GM21367 (cell line): ENCODE measurements around the gene DHX30.
"Not testable (repeated sequence)": the region's sequence is repeated elsewhere in the genome, so short reads cannot be mapped to it uniquely, and the experiment has no call there.

ENCODE experiments used
- ATAC-seq: cut with Tn5 transposase; IDR thresholded peaks from one replicate; pipeline ENCODE4 v1.9.1; 2021; ENCODE audit not compliant: unreplicated experiment

DHX30 gene, protein sequence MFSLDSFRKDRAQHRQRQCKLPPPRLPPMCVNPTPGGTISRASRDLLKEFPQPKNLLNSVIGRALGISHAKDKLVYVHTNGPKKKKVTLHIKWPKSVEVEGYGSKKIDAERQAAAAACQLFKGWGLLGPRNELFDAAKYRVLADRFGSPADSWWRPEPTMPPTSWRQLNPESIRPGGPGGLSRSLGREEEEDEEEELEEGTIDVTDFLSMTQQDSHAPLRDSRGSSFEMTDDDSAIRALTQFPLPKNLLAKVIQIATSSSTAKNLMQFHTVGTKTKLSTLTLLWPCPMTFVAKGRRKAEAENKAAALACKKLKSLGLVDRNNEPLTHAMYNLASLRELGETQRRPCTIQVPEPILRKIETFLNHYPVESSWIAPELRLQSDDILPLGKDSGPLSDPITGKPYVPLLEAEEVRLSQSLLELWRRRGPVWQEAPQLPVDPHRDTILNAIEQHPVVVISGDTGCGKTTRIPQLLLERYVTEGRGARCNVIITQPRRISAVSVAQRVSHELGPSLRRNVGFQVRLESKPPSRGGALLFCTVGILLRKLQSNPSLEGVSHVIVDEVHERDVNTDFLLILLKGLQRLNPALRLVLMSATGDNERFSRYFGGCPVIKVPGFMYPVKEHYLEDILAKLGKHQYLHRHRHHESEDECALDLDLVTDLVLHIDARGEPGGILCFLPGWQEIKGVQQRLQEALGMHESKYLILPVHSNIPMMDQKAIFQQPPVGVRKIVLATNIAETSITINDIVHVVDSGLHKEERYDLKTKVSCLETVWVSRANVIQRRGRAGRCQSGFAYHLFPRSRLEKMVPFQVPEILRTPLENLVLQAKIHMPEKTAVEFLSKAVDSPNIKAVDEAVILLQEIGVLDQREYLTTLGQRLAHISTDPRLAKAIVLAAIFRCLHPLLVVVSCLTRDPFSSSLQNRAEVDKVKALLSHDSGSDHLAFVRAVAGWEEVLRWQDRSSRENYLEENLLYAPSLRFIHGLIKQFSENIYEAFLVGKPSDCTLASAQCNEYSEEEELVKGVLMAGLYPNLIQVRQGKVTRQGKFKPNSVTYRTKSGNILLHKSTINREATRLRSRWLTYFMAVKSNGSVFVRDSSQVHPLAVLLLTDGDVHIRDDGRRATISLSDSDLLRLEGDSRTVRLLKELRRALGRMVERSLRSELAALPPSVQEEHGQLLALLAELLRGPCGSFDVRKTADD

DNA sequence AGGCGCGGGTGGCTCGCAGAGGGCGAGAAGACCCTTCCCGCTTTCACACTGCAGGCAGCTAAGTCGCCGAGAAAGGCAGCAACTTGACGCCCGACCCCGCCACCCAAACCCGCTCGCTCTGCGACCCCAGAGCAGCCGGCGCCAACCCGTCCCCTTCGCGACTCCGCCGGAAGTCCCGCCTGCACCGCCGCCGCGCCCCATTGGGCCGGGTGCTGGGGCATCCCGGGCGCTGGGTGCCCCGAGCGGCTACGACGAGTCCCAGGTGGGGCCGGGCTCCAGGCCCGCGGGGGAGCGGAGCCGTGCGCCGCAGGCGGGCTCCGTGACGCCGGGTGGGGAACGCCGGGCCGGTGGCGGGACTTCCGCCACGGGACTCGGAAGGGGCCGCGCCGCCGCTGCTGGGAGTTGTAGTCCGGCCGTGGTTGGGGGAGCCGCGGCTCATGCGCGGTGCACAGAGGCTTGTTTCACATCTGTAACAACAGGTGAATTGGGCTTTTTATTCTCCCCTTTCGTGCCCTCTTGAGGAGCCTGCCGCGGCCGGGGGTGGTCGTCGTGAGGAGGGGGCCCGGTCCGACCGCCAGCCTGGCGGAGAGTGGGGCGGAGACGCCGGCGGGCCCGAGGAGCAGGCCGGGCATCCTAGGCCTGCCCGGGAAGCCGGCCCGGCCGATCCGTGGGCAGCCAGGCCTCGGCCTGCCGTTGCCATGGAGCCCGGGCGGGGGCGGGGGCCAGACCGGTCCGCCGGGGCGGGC is at the start of gene DHX30:
Gene DHX30 (plus strand): TSS at position 405 of the 746 bp plus-strand sequence. CDS start 7,546 bp downstream, outside the sequence.
- peak; percentile 75 for ATAC-seq

- ATAC-seq, result no peak
Observed at GRCh38 chr3:47758261-47759025, 44.5 kb upstream of the DHX30 start.

- not testable (repeated sequence) for ATAC-seq
Observed at GRCh38 chr3:47760207-47760606, 42.7 kb upstream of the DHX30 start.

DNA sequence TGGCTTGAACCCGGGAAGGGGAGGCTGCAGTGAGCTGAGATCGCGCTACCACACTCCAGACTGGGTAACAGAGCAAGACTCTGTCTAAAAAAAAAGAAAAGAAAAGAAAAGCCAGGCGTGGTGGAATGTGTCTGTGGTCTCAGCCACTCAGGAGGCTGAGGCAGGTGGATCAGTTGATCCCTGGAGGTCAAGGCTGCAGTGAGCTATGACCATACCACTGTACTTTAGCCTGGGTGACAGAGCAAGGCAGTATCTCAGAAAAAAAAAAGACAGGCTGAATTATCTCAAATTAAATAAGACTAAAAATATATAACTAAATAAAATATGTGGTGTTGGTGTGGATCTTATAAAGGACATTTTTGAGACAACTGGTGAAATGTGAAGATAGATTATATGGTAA is 41.9 kb upstream of the DHX30 start:
- no peak for ATAC-seq

DNA sequence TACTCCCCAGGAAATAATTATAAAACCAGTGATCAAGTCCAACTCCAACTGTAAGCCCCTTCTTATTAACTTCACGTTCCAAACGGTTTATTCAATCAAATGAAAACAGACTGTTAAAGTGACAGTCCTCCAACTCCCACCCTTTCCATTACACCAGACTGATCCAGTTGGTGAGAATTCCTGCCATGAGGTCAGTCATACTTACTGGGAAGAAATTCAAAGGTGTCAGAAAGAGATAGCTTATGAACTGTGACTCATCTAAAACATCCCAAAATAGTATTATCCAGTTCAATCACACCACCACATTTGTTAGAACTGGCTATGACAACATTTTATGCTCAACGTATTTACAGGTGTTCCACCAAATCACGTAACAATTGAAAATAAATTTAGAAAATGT is 40.7 kb upstream of the DHX30 start:
- ATAC-seq, result no peak

- no peak for ATAC-seq
Observed at GRCh38 chr3:47766186-47766585, 36.8 kb upstream of the DHX30 start.

DNA sequence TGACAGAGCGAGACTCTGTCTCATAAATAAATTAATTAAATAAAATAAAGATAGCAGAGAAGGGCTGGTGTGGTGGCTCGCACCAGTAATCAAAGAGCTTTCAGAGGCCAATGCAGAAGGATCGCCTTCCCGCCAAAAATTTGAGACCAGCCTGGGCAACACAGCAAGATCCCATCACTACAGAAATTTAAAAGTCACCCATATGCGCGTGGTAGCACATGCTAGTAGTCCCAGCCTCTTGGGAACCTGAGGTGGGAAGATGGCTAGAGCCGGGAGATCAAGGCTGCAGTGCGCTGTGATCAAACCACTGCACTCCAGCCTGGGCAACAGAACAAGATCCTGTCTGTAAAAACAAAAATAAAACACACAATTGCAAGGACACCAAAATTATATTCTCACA is 30.9 kb upstream of the DHX30 start:
- no peak for ATAC-seq

GRCh38 chr3:47772788-47773187 is 30.1 kb upstream of the DHX30 start:
- no peak for ATAC-seq

DNA sequence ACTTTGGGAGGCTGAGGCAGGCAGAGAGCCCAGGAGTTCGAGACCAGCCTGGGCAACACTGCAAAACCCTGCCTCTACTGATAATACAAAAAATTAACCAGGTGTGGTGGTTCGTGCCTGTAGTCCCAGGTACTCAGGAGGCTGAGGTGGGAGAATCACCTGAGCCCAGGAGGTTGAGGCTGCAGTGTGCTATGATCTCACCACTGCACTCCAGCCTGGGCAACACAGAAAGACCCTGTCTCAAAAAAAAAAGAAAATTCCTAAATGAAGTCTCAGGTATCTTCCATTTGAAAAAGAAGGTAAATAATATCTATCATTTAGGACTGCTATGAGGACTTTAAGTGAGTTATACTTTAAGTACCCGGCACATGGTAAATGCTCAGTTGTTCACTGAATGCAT is 24.2 kb upstream of the DHX30 start:
- no peak for ATAC-seq

DNA sequence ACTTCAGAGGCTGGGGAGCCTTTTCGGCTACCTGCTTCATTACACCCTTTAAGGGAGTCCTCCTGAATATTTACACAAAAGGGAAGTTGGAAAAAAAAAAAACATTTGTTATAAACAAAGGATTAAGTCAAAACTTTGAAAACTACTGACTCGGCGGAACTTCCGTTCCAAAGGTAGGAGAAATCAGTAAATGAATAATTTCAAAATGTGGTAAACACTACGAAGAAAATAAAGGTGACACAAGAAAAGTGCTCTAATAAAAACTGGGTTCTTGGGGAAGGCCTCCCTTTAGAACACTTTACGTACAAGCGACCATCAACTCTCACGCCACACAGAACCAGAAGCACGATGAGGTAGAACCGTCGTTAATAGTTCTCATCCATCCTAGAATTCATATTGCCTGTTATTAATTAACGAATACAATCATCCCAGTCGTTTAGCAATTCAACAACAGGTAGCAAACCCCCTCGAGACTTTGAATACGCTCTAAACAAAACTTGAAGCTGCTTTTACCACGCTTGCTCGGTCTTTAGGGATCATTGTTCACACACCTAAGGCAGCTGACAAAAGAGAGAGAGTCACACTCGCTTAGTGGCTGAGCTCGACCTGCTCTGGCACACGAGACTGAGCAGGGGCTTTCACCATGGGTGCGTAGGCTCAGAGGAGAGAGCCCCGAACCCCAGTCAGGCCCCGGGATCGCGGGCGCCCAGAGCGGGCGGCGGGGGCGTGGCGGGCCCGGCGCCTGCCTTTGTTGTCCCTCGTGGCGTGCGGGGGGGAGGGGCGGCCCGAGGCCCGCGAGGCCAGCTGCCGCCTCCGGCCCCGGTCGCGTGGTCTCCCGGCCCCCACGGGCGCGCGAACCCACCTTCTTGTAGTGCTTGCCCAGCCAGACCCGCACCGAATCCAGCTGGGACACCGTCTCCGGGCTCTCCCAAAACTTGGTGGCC is 21.9 kb upstream of the DHX30 start:
- peak; percentile 25 for ATAC-seq

DNA sequence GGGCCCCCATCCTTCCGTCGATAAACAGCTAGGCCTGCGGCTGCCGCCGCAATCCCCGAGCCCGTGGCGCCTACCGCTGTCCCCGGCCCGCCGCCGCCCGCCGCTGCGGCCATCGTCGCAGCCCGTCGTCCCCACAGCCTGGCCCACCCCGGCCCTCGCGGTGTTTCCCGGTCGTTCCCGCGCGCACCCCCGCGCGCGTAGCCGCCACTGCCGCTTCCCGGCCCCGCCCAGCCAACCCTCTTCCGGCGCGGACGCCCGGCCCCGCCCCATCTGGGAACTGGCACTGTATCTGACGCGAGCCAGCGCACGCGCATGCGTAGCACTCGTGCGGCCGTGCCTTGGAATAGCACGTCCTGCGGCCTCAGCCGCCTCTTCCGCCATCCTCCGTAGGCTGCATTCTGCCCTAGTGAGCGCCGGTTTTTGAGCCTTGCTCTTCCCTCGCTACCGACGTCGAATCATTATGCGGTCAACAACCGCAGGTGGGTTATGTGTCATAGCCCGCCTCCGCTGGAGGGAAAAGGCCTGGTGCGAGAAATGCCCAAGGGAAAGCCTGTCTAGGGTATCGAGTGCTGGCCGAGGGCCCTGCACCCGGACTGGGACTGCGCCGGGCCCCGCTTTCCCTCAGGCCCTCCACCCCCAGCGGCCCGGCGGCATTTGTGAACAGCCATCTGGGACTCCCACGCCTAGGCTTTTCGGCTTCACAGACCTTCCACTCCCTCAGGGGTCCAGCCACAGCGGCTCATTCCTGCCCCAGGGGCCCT is 21.1 kb upstream of the DHX30 start, which contains the start of gene SMARCC1:
Gene SMARCC1 (minus strand): TSS at position 209 of the 761 bp plus-strand sequence. CDS start 96 bp downstream, at position 113.
- peak; percentile 72 for ATAC-seq

DNA sequence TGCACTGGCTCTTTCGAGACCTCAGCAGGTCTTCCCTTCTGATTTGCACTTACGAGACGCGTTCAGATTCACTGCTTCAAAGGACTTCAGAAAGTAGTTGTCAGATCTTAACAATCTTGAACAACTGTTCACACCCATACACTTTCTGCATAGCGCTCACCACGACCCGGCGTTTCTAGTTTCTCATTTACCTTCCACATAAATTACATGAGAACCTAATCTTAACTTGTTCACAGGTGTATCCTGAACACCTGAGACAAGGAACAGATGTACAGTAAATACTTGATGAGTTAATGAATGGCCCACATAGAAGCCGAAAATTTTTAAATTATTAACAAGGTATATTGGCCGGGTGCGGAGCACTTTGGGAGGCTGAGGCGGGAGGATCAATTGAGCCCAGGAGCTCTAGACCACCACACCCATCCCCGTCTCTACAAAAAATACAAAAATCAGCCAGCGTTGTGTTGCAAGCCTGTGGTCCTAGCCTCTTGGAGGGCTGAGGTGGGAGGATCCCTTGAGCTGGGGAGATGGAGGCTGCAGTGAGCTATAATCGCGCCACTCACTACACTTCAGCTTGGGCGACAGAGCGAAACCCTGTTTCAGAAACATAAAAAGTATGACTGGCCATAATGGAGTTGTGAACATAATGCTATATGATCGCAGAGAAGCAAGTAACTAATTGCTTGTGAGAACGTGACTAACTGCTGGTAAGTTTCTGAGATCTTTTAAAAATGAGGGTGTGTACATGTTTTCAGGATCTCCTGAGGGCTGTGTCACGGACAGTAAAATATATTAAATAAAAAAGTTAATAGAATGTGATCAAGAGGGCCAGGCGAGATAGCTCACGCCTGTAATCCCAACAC is 20.3 kb upstream of the DHX30 start:
- ATAC-seq, result no peak

GRCh38 chr3:47783673-47784072 is 19.3 kb upstream of the DHX30 start:
- no peak for ATAC-seq

DNA sequence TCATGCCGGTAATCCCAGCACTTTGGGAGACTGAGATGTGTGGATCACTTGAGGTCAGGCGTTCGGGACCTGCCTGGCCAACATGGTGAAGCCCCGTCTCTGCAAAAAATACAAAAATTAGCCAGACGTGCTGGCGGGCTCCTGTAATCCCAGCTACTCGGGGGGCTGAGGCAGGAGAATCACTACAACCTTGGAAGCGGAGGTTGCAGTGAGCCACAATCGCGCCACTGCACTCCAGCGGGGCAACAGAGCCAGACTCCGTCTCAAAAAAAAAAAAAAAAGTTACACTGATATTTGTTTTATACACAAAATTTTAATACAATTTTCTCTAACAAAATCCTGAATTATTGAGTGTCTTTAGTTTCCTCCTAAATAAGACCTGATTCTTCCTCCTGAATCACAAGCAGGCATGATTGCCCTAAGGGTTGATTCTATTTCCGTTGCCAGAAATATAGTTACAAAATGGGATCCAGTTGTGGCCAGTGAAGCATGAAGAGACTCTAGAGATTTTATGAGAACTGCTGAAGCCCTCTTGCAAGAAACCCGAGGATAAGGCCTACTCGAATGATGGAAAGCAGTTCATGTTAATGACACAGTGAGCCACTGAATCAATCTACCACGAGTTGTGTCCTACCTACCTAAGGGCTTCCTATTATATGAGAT is 11.6 kb upstream of the DHX30 start:
- no peak for ATAC-seq

DNA sequence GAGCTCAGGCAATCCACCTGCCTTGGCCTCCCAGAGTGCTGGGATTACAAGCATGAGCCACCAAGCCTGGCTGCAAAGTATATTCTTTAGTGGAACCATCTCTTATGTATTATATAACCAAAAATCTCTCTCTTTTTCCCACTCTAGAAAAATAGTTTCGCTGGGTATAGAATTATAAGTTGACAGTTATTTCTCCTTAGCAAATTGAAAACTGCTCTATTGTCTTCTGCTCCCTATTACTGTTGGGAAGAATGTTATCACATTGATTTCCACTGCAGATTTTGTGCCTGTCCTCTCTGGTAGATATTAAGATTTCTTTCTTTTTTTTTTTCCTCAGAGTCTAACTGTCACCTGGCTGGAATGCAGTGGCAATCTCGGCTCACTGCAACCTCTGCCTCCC is 10.2 kb upstream of the DHX30 start:
- no peak for ATAC-seq

DNA sequence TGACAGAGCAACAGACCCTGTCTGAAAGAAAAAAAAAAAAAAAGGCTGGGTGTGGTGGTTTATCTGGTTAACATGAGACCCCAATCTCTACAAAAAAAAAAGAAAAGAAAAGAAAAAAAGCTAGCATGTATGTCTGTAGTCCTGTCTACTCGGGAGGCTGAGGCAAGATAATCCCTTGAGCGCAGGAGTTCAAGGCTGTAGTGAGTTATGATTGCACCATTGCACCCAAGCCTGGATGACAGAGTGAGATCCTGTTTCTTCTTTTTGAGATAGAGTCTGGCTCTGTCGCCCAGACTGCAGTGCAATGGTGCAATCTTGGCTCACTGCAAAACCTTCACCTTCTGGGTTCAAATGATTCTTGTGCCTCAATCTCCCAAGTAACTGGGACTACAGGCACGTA is 8.4 kb upstream of the DHX30 start:
- no peak for ATAC-seq
